ENCODE results near the gene CCL15.

CCL15 gene

GRCh38 chr17:35968520-35969054 lies 32.8 kb downstream of the CCL15 start:
- H3K79me2 ChIP-seq (ENCODE audit: insufficient read depth, low read length): no peaks in the 10 kb centered on the region
- H3F3A ChIP-seq (ENCODE audit: insufficient read depth, low read length): no peaks in the 10 kb centered on the region
- TF ChIP-seq, protein P1, sequence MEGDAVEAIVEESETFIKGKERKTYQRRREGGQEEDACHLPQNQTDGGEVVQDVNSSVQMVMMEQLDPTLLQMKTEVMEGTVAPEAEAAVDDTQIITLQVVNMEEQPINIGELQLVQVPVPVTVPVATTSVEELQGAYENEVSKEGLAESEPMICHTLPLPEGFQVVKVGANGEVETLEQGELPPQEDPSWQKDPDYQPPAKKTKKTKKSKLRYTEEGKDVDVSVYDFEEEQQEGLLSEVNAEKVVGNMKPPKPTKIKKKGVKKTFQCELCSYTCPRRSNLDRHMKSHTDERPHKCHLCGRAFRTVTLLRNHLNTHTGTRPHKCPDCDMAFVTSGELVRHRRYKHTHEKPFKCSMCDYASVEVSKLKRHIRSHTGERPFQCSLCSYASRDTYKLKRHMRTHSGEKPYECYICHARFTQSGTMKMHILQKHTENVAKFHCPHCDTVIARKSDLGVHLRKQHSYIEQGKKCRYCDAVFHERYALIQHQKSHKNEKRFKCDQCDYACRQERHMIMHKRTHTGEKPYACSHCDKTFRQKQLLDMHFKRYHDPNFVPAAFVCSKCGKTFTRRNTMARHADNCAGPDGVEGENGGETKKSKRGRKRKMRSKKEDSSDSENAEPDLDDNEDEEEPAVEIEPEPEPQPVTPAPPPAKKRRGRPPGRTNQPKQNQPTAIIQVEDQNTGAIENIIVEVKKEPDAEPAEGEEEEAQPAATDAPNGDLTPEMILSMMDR (IDR thresholded peaks at IDR 0.05; ENCODE audit: low read length): no peak
- TF ChIP-seq EZH2 (IDR thresholded peaks at IDR 0.05; ENCODE audit: borderline replicate concordance, low read length): no peak
- H3K27ac ChIP-seq (ENCODE audit: low read depth, low read length, poor library complexity, severe bottlenecking): no peak overlapping the region
- H3K9me3 ChIP-seq (ENCODE audit: low read length): no peaks in the 10 kb centered on the region
- H3K9ac ChIP-seq (ENCODE audit: low read length): no peak overlapping the region
- no peaks in the 10 kb centered on the region for H4K20me1 ChIP-seq (ENCODE audit: insufficient read depth, low read length)
- no peaks in the 10 kb centered on the region; the same call in 1 of the 2 replicates for H3K27me3 ChIP-seq (ENCODE audit: insufficient read depth, low read length)
- H3K9me2 ChIP-seq (ENCODE audit: low read depth, low read length): no peaks in the 10 kb centered on the region
- H3K36me3 ChIP-seq (ENCODE audit: insufficient read depth, low read length): no peaks in the 10 kb centered on the region
- H3K4me3 ChIP-seq (ENCODE audit: low read depth, low read length, poor library complexity, severe bottlenecking): no peak overlapping the region
- no peak overlapping the region for H3K4me2 ChIP-seq (ENCODE audit: low read length)
- H3K4me1 ChIP-seq (ENCODE audit: insufficient read depth, low read length, severe bottlenecking): no peaks in the 10 kb centered on the region
- H2AFZ ChIP-seq (ENCODE audit: low read length): no peak overlapping the region

GRCh38 chr17:35965272-35965671 lies 36.1 kb downstream of the CCL15 start:
- Histone ChIP-seq H3K27ac (ENCODE audit: low read depth, low read length, poor library complexity, severe bottlenecking) (no peak overlapping the region), H3K4me2 (ENCODE audit: low read length) (no peak overlapping the region), H3K9me2 (ENCODE audit: low read depth, low read length) (no peaks in the 10 kb centered on the region), H2AFZ (ENCODE audit: low read length) (no peak overlapping the region), H3K79me2 (ENCODE audit: insufficient read depth, low read length) (no peaks in the 10 kb centered on the region), H3K36me3 (ENCODE audit: insufficient read depth, low read length) (no peaks in the 10 kb centered on the region), H3F3A (ENCODE audit: insufficient read depth, low read length) (no peaks in the 10 kb centered on the region), H3K9me3 (ENCODE audit: low read length) (no peaks in the 10 kb centered on the region), H3K4me3 (ENCODE audit: low read depth, low read length, poor library complexity, severe bottlenecking) (no peak overlapping the region), H4K20me1 (ENCODE audit: insufficient read depth, low read length) (no peaks in the 10 kb centered on the region), H3K27me3 (ENCODE audit: insufficient read depth, low read length) (no peaks in the 10 kb centered on the region; the same call in 1 of the 2 replicates), H3K4me1 (ENCODE audit: insufficient read depth, low read length, severe bottlenecking) (no peaks in the 10 kb centered on the region), H3K9ac (ENCODE audit: low read length) (no peak overlapping the region)
- no peak for TF ChIP-seq EZH2 (IDR thresholded peaks at IDR 0.05; ENCODE audit: borderline replicate concordance, low read length)
- TF ChIP-seq, protein P1 (IDR thresholded peaks at IDR 0.05; ENCODE audit: low read length): no peak

DNA sequence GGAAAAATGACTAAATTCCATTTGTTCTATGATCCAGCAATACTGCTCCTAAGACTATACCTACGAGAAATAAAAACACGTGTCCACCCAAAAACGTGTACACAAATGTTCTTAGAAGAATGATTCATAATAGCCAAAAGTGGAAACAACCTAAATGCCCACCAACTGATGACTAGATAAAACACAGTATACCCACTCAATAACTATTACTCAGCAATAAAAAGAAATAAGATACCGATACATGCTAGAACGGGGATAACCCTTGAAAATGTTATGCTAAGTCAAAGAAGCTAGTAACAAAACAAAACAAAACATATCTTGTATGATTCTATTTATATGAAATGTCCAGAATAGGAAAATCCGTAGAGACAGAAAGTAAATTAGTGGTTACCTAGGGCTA lies 37.7 kb downstream of the CCL15 start:
- H3K4me2 ChIP-seq (ENCODE audit: low read length): no peak overlapping the region
- no peak overlapping the region for H3K27ac ChIP-seq (ENCODE audit: low read depth, low read length, poor library complexity, severe bottlenecking)
- no peaks in the 10 kb centered on the region for H3K79me2 ChIP-seq (ENCODE audit: insufficient read depth, low read length)
- no peaks in the 10 kb centered on the region for H3K4me1 ChIP-seq (ENCODE audit: insufficient read depth, low read length, severe bottlenecking)
- no peaks in the 10 kb centered on the region; the same call in 1 of the 2 replicates for H3K27me3 ChIP-seq (ENCODE audit: insufficient read depth, low read length)
- no peak overlapping the region for H3K9ac ChIP-seq (ENCODE audit: low read length)
- H3K4me3 ChIP-seq (ENCODE audit: low read depth, low read length, poor library complexity, severe bottlenecking): no peak overlapping the region
- H3K9me3 ChIP-seq (ENCODE audit: low read length): no peaks in the 10 kb centered on the region
- H3K36me3 ChIP-seq (ENCODE audit: insufficient read depth, low read length): no peaks in the 10 kb centered on the region
- no peaks in the 10 kb centered on the region for H3F3A ChIP-seq (ENCODE audit: insufficient read depth, low read length)
- H2AFZ ChIP-seq (ENCODE audit: low read length): no peak overlapping the region
- H3K9me2 ChIP-seq (ENCODE audit: low read depth, low read length): no peaks in the 10 kb centered on the region
- TF ChIP-seq, protein P1 (IDR thresholded peaks at IDR 0.05; ENCODE audit: low read length): no peak
- no peak for TF ChIP-seq EZH2 (IDR thresholded peaks at IDR 0.05; ENCODE audit: borderline replicate concordance, low read length)
- H4K20me1 ChIP-seq (ENCODE audit: insufficient read depth, low read length): no peaks in the 10 kb centered on the region
